Keratinocyte (primary cell): ENCODE data around the gene NT5DC1. TPM values are rescaled to one million over a fixed set of nuclear protein-coding genes. Genes with fewer than 3 reads are reported as not detected.

ENCODE experiments used
- DNase-seq: peaks from one replicate; pipeline ENCODE4 v3.0.0-alpha.2; 2011; ENCODE audit warnings: low read depth, missing footprints, low spot score
- FAIRE-seq: peaks from 2 replicates; lab custom pipeline; 2011; peaks lifted over from hg19 to GRCh38; lab: Jason Lieb, UNC
- H2AFZ ChIP-seq: 2 replicates; pipeline ENCODE4 v1.6.0; 2012; ENCODE audit warnings: low read length, control low read depth, inconsistent platforms; ENCODE audit not compliant: control insufficient read depth
- H3K27ac ChIP-seq: 2 replicates; pipeline ENCODE4 v1.5.1; 2011; ENCODE audit warnings: low read length; ENCODE audit not compliant: control insufficient read depth, insufficient read depth
- H3K27me3 ChIP-seq: 3 replicates; pipeline ENCODE4 v1.6.0; 2011; ENCODE audit warnings: low read length; ENCODE audit not compliant: control insufficient read depth, insufficient read depth; ENCODE audit errors: extremely low read depth
- H3K36me3 ChIP-seq, 2 experiments: 2 replicates in 1 of 2; 3 replicates in 1 of 2; pipeline ENCODE4 v1.5.1; 2011; ENCODE audit warnings: low read length in 2 of 2, mild to moderate bottlenecking in 1 of 2; ENCODE audit not compliant: control insufficient read depth in 2 of 2, insufficient read depth in 2 of 2; ENCODE audit errors: extremely low read depth in 1 of 2
- H3K4me1 ChIP-seq: 3 replicates; pipeline ENCODE4 v1.5.1; 2011; ENCODE audit warnings: low read length; ENCODE audit not compliant: control insufficient read depth, insufficient read depth; ENCODE audit errors: extremely low read depth
- H3K4me2 ChIP-seq: 3 replicates; pipeline ENCODE4 v1.6.0; 2011; ENCODE audit warnings: low read depth, low read length; ENCODE audit not compliant: control insufficient read depth, insufficient read depth; ENCODE audit errors: extremely low read depth
- H3K4me3 ChIP-seq, 3 experiments: fragments of 200-600 bp in 1 of 3; sonication (generic) in 1 of 3; 2 replicates in 2 of 3; 3 replicates in 1 of 3; pipeline ENCODE4 v1.5.1; 2011 to 2016; ENCODE audit warnings: low read length in 3 of 3, mild to moderate bottlenecking in 3 of 3, control low read depth in 2 of 3, inconsistent platforms in 1 of 3, low read depth in 1 of 3, mixed read lengths in 1 of 3, mixed run types in 1 of 3, moderate library complexity in 1 of 3; ENCODE audit not compliant: control insufficient read depth in 2 of 3, insufficient read depth in 2 of 3; ENCODE audit errors: extremely low read depth in 1 of 3
- H3K79me2 ChIP-seq: 2 replicates; pipeline ENCODE4 v1.6.0; 2012; ENCODE audit warnings: low read length; ENCODE audit not compliant: control insufficient read depth, insufficient read depth
- H3K9ac ChIP-seq: 3 replicates; pipeline ENCODE4 v1.6.0; 2011; ENCODE audit warnings: low read length; ENCODE audit not compliant: control insufficient read depth, insufficient read depth; ENCODE audit errors: extremely low read depth
- H3K9me1 ChIP-seq: 3 replicates; pipeline ENCODE4 v1.6.0; 2011; ENCODE audit warnings: low read length; ENCODE audit not compliant: control insufficient read depth, insufficient read depth; ENCODE audit errors: extremely low read depth
- H3K9me3 ChIP-seq: 2 replicates; pipeline ENCODE4 v1.5.1; 2012; ENCODE audit warnings: low read depth, low read length; ENCODE audit not compliant: control insufficient read depth
- H4K20me1 ChIP-seq: 3 replicates; pipeline ENCODE4 v1.6.0; 2011; ENCODE audit warnings: low read length; ENCODE audit not compliant: control insufficient read depth, insufficient read depth; ENCODE audit errors: extremely low read depth
- EZH2 ChIP-seq: IDR thresholded peaks from one replicate; pipeline ENCODE4 v1.6.1; 2012; ENCODE audit warnings: inconsistent platforms, mild to moderate bottlenecking, low read length, moderate library complexity
- dilution Hi-C: fragments of 300-500 bp; cut with MboI; formaldehyde crosslinking; loops from one replicate; pipeline ENCODE4 v1.7.0; 2020; ENCODE audit warnings: low sequenced_read_pairs; ENCODE audit not compliant: extremely low pct_ligation_motif_present
- polyA plus RNA-seq, 5 experiments: library from polyadenylated mRNA; depleted of rRNA in 3 of 5; stranded (reverse) in 3 of 5; stranded (forward) in 1 of 5; unstranded in 1 of 5; fragments of >200 nt; gene quantifications; 1 replicate in 1 of 5; 2 replicates in 3 of 5; 3 replicates in 1 of 5; pipeline versions ENCODE4 v1.2.1 to v1.2.3, GENCODE V29; 2011 to 2012; ENCODE audit warnings: missing spikeins in 2 of 5, low read depth in 1 of 5, low replicate concordance in 1 of 5
- TF ChIP-seq, protein P1 (sequence below), 3 experiments: IDR thresholded peaks in 1 of 3; conservative IDR thresholded peaks in 1 of 3; optimal IDR thresholded peaks in 1 of 3; 2 replicates in 2 of 3; 3 replicates in 1 of 3; pipeline versions ENCODE3 to v1.5.1; 2011; ENCODE audit warnings: low read length in 3 of 3, mild to moderate bottlenecking in 3 of 3, moderate library complexity in 2 of 3, control low read depth in 1 of 3, inconsistent platforms in 1 of 3; ENCODE audit not compliant: insufficient read depth in 2 of 3; ENCODE audit errors: extremely low read depth in 1 of 3

Gene NT5DC1
- polyA plus RNA-seq, 1 donor (not counting 4 experiments of a cell fraction or from before 2014, with no cell fraction given) = 31.2 TPM

DNA sequence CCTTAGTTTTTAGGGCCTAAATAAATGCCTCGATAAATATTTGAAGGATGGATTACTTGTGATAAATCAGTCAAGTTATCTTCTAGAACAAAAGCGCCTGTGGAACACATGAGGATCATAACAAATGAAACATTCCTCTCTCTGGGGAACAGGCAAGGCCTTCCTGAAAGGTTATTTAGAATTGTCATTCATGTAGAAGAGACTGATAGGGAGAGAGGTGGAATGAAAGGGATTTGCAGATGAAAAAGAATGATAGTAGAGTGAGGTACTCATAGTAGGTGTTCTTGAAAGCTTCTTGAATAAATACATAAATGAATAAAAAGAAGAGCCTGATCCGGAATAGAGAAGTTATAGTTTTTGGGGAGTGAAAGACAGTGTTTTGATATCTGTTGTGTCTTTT, 122.7 kb downstream of the NT5DC1 start:
- Histone ChIP-seq H3K79me2 (no peaks in the 10 kb centered on the region), H3K4me3 (no peak overlapping the region), H3K9me1 (no peaks in the 10 kb centered on the region), H4K20me1 (no peaks in the 10 kb centered on the region), H3K27ac (no peak overlapping the region), H3K9me3 (no peaks in the 10 kb centered on the region), H3K4me1 (no peaks in the 10 kb centered on the region), H2AFZ (no peak overlapping the region), H3K36me3 (peaks cover 0 to 4% of the 10 kb centered on the region in 2 experiments), H3K9ac (no peak overlapping the region), H3K27me3 (no peaks in the 10 kb centered on the region), H3K4me2 (no peak overlapping the region)
- no peak for FAIRE-seq
- TF ChIP-seq, protein P1, sequence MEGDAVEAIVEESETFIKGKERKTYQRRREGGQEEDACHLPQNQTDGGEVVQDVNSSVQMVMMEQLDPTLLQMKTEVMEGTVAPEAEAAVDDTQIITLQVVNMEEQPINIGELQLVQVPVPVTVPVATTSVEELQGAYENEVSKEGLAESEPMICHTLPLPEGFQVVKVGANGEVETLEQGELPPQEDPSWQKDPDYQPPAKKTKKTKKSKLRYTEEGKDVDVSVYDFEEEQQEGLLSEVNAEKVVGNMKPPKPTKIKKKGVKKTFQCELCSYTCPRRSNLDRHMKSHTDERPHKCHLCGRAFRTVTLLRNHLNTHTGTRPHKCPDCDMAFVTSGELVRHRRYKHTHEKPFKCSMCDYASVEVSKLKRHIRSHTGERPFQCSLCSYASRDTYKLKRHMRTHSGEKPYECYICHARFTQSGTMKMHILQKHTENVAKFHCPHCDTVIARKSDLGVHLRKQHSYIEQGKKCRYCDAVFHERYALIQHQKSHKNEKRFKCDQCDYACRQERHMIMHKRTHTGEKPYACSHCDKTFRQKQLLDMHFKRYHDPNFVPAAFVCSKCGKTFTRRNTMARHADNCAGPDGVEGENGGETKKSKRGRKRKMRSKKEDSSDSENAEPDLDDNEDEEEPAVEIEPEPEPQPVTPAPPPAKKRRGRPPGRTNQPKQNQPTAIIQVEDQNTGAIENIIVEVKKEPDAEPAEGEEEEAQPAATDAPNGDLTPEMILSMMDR (optimal IDR thresholded peaks at IDR 0.05 in 1 of 3, IDR thresholded peaks at IDR 0.05 in 1 of 3, conservative IDR thresholded peaks at IDR 0.05 in 1 of 3; ENCODE audit: extremely low read depth in 1 of 3, insufficient read depth in 2 of 3, low read length in 3 of 3) = no peak
- no peak for TF ChIP-seq EZH2
- DNase-seq = no peak
- dilution Hi-C loops = no loop called here

DNA sequence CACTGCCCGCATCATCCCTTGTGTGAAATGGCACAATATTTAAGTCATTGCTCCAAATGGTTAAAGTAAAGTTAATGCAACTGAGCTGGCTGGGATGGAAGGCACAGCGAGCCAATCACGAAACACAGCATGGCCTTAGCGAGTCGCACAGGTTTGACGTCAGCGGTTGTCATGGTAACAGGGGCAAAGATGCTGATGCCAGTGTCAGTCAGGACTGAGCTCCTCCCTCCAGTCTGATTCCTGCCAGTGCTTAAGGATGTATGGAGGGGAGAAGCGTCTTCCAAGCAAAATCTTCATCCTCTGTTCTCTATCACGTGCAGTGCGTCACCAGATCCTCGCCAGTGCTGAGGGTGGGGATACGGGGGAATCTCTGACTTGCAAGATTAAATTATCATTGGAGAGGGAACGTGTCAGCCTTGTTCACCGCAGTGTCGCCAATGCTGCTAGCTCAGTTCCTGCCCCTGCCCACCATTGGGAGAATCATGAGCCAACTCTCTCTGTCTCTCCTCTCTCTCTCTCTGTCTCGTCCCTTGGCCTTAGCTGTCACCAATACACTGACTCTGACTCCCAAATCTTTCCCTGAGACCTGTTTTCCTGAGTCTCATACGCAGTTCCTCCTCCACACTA, 128.7 kb downstream of the NT5DC1 start:
- peaks cover 0 to under 1% of the 10 kb centered on the region in 2 experiments for H3K36me3 ChIP-seq
- no peak overlapping the region for H3K4me3 ChIP-seq
- TF ChIP-seq, protein P1 (optimal IDR thresholded peaks at IDR 0.05 in 1 of 3, IDR thresholded peaks at IDR 0.05 in 1 of 3, conservative IDR thresholded peaks at IDR 0.05 in 1 of 3; ENCODE audit: extremely low read depth in 1 of 3, insufficient read depth in 2 of 3, low read length in 3 of 3) = no peak
- no peak for TF ChIP-seq EZH2
- no peaks in the 10 kb centered on the region for H4K20me1 ChIP-seq
- H3K27me3 ChIP-seq = no peaks in the 10 kb centered on the region
- FAIRE-seq = no peak
- no peak overlapping the region for H3K9ac ChIP-seq
- no peaks in the 10 kb centered on the region for H3K79me2 ChIP-seq
- H3K27ac ChIP-seq = no peak overlapping the region
- H3K4me2 ChIP-seq = no peak overlapping the region
- DNase-seq = no peak
- no peak overlapping the region for H2AFZ ChIP-seq
- H3K9me1 ChIP-seq = no peaks in the 10 kb centered on the region
- dilution Hi-C loops = no loop called here
- H3K4me1 ChIP-seq = no peaks in the 10 kb centered on the region
- H3K9me3 ChIP-seq = no peaks in the 10 kb centered on the region
